NB4 (cell line): ENCODE data around the gene ARL4A.

Experiments
- POLR2A ChIP-seq: IDR thresholded peaks from 2 replicates; pipeline ENCODE4 v1.6.1; 2011; ENCODE audit warnings: mild to moderate bottlenecking; ENCODE audit not compliant: insufficient read length; ENCODE audit errors: extremely low read depth
- TF ChIP-seq, protein P1 (sequence below): IDR thresholded peaks from one replicate; pipeline ENCODE4 v1.5.1; 2012; ENCODE audit warnings: low read depth, low read length

GRCh38 chr7:12731775-12732174 lies 44.3 kb downstream of the ARL4A start:
- TF ChIP-seq, protein P1, sequence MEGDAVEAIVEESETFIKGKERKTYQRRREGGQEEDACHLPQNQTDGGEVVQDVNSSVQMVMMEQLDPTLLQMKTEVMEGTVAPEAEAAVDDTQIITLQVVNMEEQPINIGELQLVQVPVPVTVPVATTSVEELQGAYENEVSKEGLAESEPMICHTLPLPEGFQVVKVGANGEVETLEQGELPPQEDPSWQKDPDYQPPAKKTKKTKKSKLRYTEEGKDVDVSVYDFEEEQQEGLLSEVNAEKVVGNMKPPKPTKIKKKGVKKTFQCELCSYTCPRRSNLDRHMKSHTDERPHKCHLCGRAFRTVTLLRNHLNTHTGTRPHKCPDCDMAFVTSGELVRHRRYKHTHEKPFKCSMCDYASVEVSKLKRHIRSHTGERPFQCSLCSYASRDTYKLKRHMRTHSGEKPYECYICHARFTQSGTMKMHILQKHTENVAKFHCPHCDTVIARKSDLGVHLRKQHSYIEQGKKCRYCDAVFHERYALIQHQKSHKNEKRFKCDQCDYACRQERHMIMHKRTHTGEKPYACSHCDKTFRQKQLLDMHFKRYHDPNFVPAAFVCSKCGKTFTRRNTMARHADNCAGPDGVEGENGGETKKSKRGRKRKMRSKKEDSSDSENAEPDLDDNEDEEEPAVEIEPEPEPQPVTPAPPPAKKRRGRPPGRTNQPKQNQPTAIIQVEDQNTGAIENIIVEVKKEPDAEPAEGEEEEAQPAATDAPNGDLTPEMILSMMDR, result no peak
- TF ChIP-seq POLR2A, result no peak
